Measurements from ENCODE around the gene EME1. TPM values are rescaled to one million over a fixed set of nuclear protein-coding genes. Genes with fewer than 3 reads are reported as not detected.

The EME1 gene
- total and polyA plus RNA-seq, 2 donors (not counting 3 experiments of a cell fraction or from before 2014, with no cell fraction given), result 5.6 to 9.1 TPM

- no peak overlapping the region for H3K4me3 ChIP-seq (replicated peaks in 1 of 3; ENCODE audit: insufficient read depth in 1 of 3, low read depth in 1 of 3, low read length in 3 of 3)
- no peak overlapping the region for H3K27ac ChIP-seq (ENCODE audit: insufficient read depth, low read depth, low read length)
- no peaks in the 10 kb centered on the region for H4K20me1 ChIP-seq (replicated peaks; ENCODE audit: control insufficient read depth, extremely low read depth, insufficient read depth, low read length)
- H3K4me1 ChIP-seq (ENCODE audit: control insufficient read depth, extremely low read depth, insufficient read depth, low read length), result no peaks in the 10 kb centered on the region
- BruUV-seq (replicated peaks), result no TSS peak
- H3K79me2 ChIP-seq (ENCODE audit: control insufficient read depth, insufficient read depth, low read length), result no peaks in the 10 kb centered on the region
- FAIRE-seq (no peak), DNase-seq (ENCODE audit: low read depth, low spot score) (peak; percentile 25)
- H3K9me1 ChIP-seq (replicated peaks; ENCODE audit: control insufficient read depth, extremely low read depth, insufficient read depth, low read length), result no peaks in the 10 kb centered on the region
- ChIA-PET CTCF (interaction anchor here (1.2 to 4.2 kb wide), 7 partner anchors 11 to 141 kb away, joined by 4 to 30 read pairs (median 11); partner anchors contain the start of genes LRRC59, RSAD1 and XYLT2), POLR2A (no interaction called here)
- intact Hi-C loops (cut with micrococcal nuclease) (no loop called here), dilution Hi-C loops (cut with MboI; ENCODE audit: extremely low pct_ligation_motif_present, low sequenced_read_pairs) (no loop called here)
- no peak overlapping the region for H2AFZ ChIP-seq (ENCODE audit: low read depth, low read length)
- H3K9ac ChIP-seq (replicated peaks; ENCODE audit: extremely low read depth, insufficient read depth, low read length), result no peak overlapping the region
- H3K4me2 ChIP-seq (ENCODE audit: insufficient read depth, low read length), result no peak overlapping the region
- no peaks in the 10 kb centered on the region for H3K27me3 ChIP-seq (ENCODE audit: control insufficient read depth in 2 of 2, insufficient read depth in 2 of 2, low read length in 2 of 2)
- H3K36me3 ChIP-seq (ENCODE audit: control insufficient read depth in 2 of 2, extremely low read depth in 1 of 2, insufficient read depth in 2 of 2, low read length in 2 of 2), result peaks cover 0 to 32% of the 10 kb centered on the region in 2 experiments
- H3K9me3 ChIP-seq (replicated peaks; ENCODE audit: control insufficient read depth, insufficient read depth, low read length), result no peaks in the 10 kb centered on the region
- TF ChIP-seq EZH2 (IDR thresholded peaks at IDR 0.05; ENCODE audit: borderline replicate concordance, low read depth, low read length, severe bottlenecking) (no peak), POLR2AphosphoS5 (IDR thresholded peaks at IDR 0.05; ENCODE audit: insufficient read depth, low read depth, low read length) (peak; percentile 7)
Observed at GRCh38 chr17:50363217-50364060, 9.6 kb upstream of the EME1 start.

GRCh38 chr17:50364061-50364458 lies 9.0 kb upstream of the EME1 start:
- H3K4me2 ChIP-seq (ENCODE audit: insufficient read depth, low read length), result no peak overlapping the region
- H3K27me3 ChIP-seq (ENCODE audit: control insufficient read depth in 2 of 2, insufficient read depth in 2 of 2, low read length in 2 of 2), result no peaks in the 10 kb centered on the region
- H4K20me1 ChIP-seq (replicated peaks; ENCODE audit: control insufficient read depth, extremely low read depth, insufficient read depth, low read length), result no peaks in the 10 kb centered on the region
- no peak overlapping the region for H3K27ac ChIP-seq (ENCODE audit: insufficient read depth, low read depth, low read length)
- CTCF ChIA-PET, result interaction anchor here (1.0 to 4.2 kb wide), 3 partner anchors 10 to 164 kb away, joined by 4 to 24 read pairs (median 6); partner anchors contain the start of gene XYLT2
- no peak for FAIRE-seq
- dilution Hi-C loops (cut with MboI; ENCODE audit: extremely low pct_ligation_motif_present, low sequenced_read_pairs) (no loop called here), intact Hi-C loops (cut with micrococcal nuclease) (no loop called here)
- no peaks in the 10 kb centered on the region for H3K9me1 ChIP-seq (replicated peaks; ENCODE audit: control insufficient read depth, extremely low read depth, insufficient read depth, low read length)
- H3K4me1 ChIP-seq (ENCODE audit: control insufficient read depth, extremely low read depth, insufficient read depth, low read length), result no peaks in the 10 kb centered on the region
- H3K79me2 ChIP-seq (ENCODE audit: control insufficient read depth, insufficient read depth, low read length), result no peaks in the 10 kb centered on the region
- no peak overlapping the region for H3K9ac ChIP-seq (replicated peaks; ENCODE audit: extremely low read depth, insufficient read depth, low read length)
- no peak overlapping the region for H3K4me3 ChIP-seq (replicated peaks in 1 of 3; ENCODE audit: insufficient read depth in 1 of 3, low read depth in 1 of 3, low read length in 3 of 3)
- no peak for TF ChIP-seq POLR2A (IDR thresholded peaks at IDR 0.05; ENCODE audit: low read depth, low read length)
- no peak overlapping the region for H2AFZ ChIP-seq (ENCODE audit: low read depth, low read length)
- H3K9me3 ChIP-seq (replicated peaks; ENCODE audit: control insufficient read depth, insufficient read depth, low read length), result no peaks in the 10 kb centered on the region
- peaks cover 0 to 27% of the 10 kb centered on the region in 2 experiments for H3K36me3 ChIP-seq (ENCODE audit: control insufficient read depth in 2 of 2, extremely low read depth in 1 of 2, insufficient read depth in 2 of 2, low read length in 2 of 2)
- DNase-seq (ENCODE audit: low read depth, low spot score), result no peak
- POLR2A ChIA-PET, result no interaction called here
- no TSS peak for BruUV-seq (replicated peaks)
